ENCODE data around the gene BID.

DNA sequence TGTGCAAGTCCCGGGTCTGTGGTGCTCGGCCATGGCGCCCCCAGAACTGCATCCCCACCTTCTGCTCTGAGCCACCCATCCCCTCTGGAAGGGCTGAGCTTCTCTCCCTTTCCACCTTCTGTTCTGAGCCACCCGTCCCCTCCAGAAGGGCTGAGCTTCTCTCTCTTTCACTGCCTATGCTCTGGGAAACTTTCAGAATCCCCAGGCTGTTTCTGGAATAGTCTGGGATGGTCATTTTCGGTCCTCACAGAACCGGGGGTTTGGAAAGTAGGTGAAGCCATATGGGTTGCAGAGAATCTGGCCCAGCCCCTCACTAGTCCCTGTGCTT, 3.4 kb upstream of the BID start:
- no peak for TF ChIP-seq EZH2 (IDR thresholded peaks at IDR 0.05)
- TF ChIP-seq, protein P1, sequence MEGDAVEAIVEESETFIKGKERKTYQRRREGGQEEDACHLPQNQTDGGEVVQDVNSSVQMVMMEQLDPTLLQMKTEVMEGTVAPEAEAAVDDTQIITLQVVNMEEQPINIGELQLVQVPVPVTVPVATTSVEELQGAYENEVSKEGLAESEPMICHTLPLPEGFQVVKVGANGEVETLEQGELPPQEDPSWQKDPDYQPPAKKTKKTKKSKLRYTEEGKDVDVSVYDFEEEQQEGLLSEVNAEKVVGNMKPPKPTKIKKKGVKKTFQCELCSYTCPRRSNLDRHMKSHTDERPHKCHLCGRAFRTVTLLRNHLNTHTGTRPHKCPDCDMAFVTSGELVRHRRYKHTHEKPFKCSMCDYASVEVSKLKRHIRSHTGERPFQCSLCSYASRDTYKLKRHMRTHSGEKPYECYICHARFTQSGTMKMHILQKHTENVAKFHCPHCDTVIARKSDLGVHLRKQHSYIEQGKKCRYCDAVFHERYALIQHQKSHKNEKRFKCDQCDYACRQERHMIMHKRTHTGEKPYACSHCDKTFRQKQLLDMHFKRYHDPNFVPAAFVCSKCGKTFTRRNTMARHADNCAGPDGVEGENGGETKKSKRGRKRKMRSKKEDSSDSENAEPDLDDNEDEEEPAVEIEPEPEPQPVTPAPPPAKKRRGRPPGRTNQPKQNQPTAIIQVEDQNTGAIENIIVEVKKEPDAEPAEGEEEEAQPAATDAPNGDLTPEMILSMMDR (IDR thresholded peaks at IDR 0.05): no peak

Data from neural progenitor cell (in vitro differentiated cells).